Tibial nerve (tissue), 4 donors: ENCODE data around the gene UNC93A.

Experiments used
- EP300 ChIP-seq, 2 donors: sonication (generic); formaldehyde crosslinking; IDR thresholded peaks; one replicate each; pipeline ENCODE4 v1.6.1; 2017; ENCODE audit warnings: antibody characterized with exemption in 2 of 2, mild to moderate bottlenecking in 1 of 2
- POLR2A ChIP-seq, 2 donors: fragments of 450-650 bp; IDR thresholded peaks; one replicate each; pipeline ENCODE4 v1.6.1; 2017; ENCODE audit warnings: antibody characterized with exemption in 2 of 2, mild to moderate bottlenecking in 2 of 2, moderate library complexity in 2 of 2
- TF ChIP-seq, protein P1 (sequence below), 5 experiments: fragments of 200-600 bp in 3 of 5; fragments of 450-650 bp in 2 of 5; sonication (generic) in 3 of 5; IDR thresholded peaks; one replicate each; pipeline ENCODE4 v1.5.1; 2016 to 2019; ENCODE audit warnings: antibody characterized with exemption in 5 of 5, mild to moderate bottlenecking in 3 of 5, moderate library complexity in 2 of 5

DNA sequence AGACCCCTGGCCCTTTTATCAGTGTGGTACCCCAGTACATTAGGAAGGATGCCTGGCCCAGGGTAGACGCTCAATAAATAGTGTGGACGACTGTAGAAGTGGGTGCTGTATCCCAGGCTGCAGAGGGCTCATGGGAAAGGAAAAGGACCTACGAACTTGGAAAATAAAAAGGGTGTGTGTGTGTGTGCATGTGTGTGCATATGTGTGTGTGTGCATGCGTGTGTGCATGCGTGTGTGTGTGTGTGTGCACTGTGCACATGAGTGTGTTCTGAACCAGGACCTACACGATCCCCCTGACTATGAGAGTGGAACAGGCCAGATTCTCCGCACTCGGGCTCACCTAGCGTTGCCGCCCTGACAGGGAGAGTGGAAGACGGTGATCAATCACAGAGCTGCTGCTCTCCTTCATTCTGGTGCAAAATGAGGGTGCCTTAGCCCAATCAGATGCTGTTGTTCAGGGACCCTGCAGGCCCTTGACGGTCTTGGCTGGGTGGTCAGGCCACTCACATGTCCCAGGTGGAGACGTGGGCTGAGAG lies 3.5 kb upstream of the UNC93A start:
- TF ChIP-seq POLR2A (IDR thresholded peaks at IDR 0.05), result no peak
- TF ChIP-seq, protein P1, sequence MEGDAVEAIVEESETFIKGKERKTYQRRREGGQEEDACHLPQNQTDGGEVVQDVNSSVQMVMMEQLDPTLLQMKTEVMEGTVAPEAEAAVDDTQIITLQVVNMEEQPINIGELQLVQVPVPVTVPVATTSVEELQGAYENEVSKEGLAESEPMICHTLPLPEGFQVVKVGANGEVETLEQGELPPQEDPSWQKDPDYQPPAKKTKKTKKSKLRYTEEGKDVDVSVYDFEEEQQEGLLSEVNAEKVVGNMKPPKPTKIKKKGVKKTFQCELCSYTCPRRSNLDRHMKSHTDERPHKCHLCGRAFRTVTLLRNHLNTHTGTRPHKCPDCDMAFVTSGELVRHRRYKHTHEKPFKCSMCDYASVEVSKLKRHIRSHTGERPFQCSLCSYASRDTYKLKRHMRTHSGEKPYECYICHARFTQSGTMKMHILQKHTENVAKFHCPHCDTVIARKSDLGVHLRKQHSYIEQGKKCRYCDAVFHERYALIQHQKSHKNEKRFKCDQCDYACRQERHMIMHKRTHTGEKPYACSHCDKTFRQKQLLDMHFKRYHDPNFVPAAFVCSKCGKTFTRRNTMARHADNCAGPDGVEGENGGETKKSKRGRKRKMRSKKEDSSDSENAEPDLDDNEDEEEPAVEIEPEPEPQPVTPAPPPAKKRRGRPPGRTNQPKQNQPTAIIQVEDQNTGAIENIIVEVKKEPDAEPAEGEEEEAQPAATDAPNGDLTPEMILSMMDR (IDR thresholded peaks at IDR 0.05), result no peak
- TF ChIP-seq EP300 (IDR thresholded peaks at IDR 0.05), result no peak
